Left colon (tissue), 2 donors: ENCODE results near the gene CA11. TPM values are rescaled to one million over a fixed set of nuclear protein-coding genes. Genes with fewer than 3 reads are reported as not detected.

Experiments
- ATAC-seq: fragments of 200-7000 bp; cut with Tn5 transposase; one replicate; pipeline ENCODE4 v1.9.1; 2020; ENCODE audit warnings: mild to moderate bottlenecking, moderate library complexity
- DNase-seq, 2 donors: peaks; one replicate each; pipeline ENCODE4 v3.0.0-alpha.2; 2020
- intact Hi-C, 2 donors: fragments of 100-400 bp; cut with DNase I in 1 of 2; cut with micrococcal nuclease in 1 of 2; formaldehyde crosslinking; loops; one replicate each; pipeline versions ENCODE4 v1.11.2 to v1.14.0; 2022; cut with DNase I, micrococcal nuclease
- total RNA-seq, 2 donors: library from RNA; stranded (reverse); fragmentation: NEBNext Ultra II Directional; extraction: Animal tissue kit (Norgen Biotek cat#: 25700); gene quantifications; one replicate each; pipeline ENCODE4 v1.2.1, GENCODE V29; 2021
- donor health status: DM: no; HTN: no; CAD: no.
- donor health status: DM: yes; HTN: yes; CAD: no.

CA11 gene
- total RNA-seq, 2 donors from 2014 or later = 1.7 to 4.2 TPM

DNA sequence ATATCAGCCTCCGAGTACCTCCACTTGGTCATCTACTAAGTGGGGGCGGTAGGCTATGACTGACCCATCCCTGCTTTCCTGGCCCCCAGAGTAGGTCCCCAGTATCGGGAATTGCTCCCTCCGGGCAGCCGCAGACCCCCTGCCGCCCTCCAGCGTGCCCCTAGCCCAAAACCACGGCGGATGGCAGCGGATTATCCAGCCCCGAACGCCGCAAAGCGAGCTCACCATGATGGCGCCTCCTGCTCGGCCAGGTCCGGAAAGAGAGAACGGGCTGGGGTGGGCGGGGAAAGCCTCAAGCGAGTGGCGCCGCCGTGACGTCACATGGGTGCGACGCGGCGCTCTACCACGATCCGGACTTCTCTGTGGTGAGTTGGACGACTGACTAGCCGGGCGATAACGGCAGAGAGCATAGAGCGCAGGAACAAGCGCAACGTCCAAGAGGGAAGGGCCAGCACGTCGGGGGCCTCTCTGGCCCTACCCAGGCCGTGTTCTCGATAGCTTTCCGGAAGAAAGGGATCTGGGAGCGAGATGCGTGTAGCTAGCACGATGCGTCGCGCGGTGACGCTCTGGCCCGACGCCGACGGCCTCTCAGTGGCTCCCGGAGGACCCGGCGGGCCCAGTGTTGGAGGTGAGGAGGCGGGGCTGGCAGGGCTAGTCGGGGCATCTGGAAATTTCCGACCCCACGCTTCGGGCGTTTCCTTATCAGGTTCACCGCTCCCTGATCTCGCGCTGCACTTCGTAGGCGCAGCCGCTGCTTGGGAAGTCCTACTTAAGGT lies 26.9 kb downstream of the CA11 start, which contains the start of the genes RPL18 and SPHK2:
RPL18 (minus strand) TSS at position 263 of the 776 bp plus-strand sequence; CDS start at position 228, 35 bp downstream.
SPHK2 (plus strand) TSS at position 591 of the 776 bp plus-strand sequence. CDS start 1,009 bp downstream, outside the sequence.
- DNase-seq = peak; percentile 96 to 99
- ATAC-seq = peak; percentile 63
- intact Hi-C loops = no loop called here

- ATAC-seq = no peak
- DNase-seq = peak in 1 of 2 donors; percentile 47
- intact Hi-C loops = no loop called here
These were observed 27.6 kb downstream of the CA11 start for GRCh38 chr19:48618278-48618915.

DNA sequence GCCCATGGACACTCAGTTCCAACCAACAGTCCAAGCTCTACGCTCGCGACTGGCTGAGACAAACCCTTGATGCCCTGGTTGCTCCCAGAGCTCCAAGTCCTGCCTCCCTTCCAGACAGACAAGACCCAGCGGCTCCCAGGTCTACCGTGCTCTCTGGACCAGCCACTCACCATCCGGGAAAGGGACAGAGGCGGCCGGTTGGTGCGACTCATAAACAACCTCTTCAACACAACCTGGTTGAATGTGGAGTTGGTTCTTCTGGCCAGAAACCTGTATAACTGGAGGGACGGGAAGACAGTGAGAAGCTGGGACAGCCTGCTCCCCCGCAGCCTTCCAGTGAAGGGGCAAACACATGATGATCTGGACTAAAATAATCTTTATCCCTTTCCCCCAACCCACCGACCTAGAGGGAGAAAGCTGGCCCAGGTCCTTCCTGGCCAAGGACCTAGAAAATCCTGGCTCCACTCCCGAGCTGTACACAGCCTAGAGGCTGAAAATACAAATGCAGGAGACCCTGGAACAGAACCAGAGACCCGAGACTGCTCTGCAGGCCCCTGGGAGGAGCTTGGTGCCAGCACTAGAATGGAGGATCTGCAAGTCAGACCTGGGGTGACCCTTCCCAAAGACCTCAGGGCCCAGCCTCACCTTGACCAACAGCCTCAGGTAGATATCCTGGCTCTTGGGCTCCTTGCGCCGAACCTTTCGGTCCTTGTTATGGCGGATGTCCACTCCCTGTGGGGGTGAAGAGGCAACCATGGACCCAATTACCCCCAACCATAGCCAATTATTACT lies 28.6 kb downstream of the CA11 start:
- no peak for ATAC-seq
- no peak for DNase-seq
- intact Hi-C loops = no loop called here

GRCh38 chr19:48616491-48617056 lies 29.4 kb downstream of the CA11 start:
- ATAC-seq (no peak), DNase-seq (no peak)
- intact Hi-C loops = no loop called here

DNA sequence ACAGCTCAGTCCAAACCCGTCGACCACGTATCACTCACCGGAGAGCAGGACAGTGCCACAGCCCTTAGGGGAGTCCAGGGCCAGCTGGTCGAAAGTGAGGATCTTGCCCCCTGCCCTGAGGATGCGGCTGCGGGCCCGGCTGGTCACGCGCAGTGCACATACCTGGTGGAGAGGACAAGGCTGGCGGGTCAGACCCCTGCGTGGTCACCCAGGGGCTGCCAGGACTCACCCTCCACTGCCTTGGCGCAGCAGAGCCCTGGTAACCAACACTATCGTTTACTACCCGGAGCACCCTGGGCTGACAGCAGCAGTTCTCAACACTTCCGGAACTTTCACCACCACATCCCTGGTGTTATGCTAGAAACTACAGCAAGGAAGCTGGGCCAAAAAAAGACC lies 29.9 kb downstream of the CA11 start:
- DNase-seq (no peak), ATAC-seq (no peak)
- intact Hi-C loops = no loop called here

- DNase-seq (no peak), ATAC-seq (no peak)
- intact Hi-C loops = no loop called here
These were observed 30.6 kb downstream of the CA11 start for GRCh38 chr19:48615231-48616040.

- intact Hi-C loops = no loop called here
- peak; percentile 95 to 98 for DNase-seq
- ATAC-seq = peak; percentile 67
These were observed 31.4 kb downstream of the CA11 start, which contains the start of gene FAM83E for GRCh38 chr19:48614436-48615230. FAM83E (minus strand) TSS chr19:48615076; CDS start chr19:48613372, 1,704 bp downstream.

DNA sequence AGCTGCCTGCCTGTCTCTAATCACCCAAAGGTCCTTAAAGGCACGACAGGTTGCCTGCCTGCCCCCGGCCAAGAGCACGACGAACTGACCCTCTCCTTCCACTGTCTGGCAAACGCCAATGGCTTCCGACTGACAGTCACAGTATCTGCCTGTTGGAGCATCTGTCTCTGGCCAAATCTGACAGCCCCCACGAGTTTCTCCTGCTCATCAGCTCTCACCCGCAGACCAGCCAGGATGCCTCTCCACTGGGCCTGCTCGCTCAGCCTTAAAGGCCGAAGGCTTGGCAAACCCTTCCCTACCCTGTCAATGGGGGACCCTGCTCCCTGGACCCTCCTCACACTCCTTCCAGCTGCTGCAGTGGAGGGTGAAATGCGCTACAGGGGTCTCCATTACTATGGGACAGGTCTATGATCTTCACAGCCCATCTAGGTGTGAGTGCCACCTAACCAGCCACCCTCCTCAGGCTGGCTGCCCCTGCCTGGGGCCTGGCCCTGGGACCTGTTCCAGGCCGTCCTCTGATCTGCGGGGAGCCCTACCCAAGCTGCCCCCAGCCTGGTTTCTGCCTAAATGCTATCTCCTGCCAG lies 32.0 kb downstream of the CA11 start:
- intact Hi-C loops = no loop called here
- DNase-seq (no peak), ATAC-seq (peak; percentile 3)

DNA sequence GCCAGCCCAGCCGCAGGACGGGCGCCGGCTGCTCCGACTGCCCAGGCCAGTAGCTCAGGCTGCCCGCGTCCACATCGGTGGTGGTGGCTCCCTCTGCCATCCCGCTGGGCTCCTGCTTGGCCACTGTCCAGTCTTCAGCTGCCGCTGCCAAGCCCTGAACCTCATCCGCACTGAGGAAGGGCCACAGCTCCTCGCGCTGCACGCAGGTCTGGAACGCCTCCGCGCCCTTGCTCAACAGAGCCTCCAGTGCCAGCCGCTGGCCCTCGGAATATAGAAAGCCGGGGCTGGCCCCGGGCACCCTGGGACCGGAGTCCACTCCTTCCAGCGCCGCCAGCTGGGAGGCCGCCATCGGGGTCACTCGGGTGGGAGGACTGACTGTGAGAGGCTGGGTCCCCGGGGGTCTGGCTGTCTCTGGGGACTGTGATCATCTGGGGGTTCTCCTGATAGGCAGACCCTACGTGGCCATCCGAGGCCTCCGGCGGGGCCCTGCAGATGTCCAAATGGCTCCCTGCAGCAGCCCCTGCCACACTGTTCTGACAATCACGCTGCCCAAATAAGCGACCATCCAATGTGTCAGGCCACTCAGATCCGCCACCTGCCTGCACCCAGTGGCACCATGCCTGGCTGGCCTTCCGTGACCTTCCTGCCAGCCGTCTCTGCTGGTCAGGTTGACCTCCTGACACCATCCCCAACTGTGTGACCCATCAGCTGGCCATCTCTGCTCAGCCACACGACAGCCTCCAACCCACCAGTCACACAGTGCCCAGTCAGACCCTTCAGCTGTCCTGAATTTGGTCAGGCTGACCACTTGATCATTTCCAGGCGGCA lies 32.7 kb downstream of the CA11 start:
- ATAC-seq = peak; percentile 44
- DNase-seq = peak; percentile 67 to 77
- intact Hi-C loops = no loop called here

GRCh38 chr19:48611872-48612271 lies 34.1 kb downstream of the CA11 start:
- intact Hi-C loops = no loop called here
- ATAC-seq = no peak

DNA sequence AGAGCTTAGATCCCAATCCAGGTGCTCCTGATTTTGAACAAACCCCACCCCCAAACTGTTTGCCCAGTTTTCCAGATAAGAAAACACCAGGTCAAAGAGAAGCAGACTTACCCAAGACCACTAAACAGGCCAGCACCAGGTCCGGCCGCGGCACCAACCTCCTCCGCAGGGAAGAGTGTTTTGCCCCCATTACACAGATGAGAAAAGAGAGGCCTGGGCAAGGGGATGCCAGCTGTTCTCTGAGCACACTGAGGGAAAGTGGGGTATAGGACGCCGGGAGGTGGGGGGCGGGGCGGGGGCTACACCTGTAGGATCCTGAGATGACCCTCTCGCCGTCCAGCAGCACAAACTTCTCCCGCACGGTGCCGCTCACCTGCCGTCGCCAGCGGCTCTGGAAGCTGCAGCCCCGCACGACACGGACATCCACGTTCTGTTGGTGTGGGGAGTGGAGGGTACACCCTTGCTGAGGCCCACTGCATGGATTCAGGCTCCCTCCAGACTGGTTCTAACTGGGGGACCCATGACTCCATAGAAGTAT lies 36.3 kb downstream of the CA11 start:
- intact Hi-C loops = no loop called here
- no peak for DNase-seq
- no peak for ATAC-seq

More at GRCh38 chr19:48611872-48612271, 34.1 kb downstream of the CA11 start:
- no peak for DNase-seq

DNA sequence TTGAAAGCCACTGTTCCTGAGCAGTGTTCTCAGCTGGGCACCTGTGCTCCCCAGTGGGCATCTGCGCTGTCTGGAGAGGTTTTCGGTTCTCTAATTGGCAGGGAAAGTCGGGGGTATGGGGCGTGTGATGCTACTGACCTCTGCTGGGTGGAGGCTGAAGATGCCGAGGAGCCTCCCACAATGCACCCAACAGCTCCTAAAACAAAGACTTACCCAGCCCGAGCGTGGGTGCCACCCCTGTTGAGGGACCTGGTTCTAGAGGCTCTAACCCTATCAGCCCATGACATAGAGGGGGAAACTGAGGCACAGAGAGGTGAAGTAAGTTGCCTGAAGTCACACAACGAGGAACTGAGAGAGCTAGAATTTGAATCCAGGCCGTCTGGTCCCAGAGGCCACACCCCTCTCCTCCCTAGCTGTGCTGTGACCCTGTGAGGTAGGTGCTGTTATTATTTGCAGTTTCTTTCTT lies 37.2 kb downstream of the CA11 start:
- intact Hi-C loops = no loop called here
- ATAC-seq (peak; percentile 39), DNase-seq (peak; percentile 56 to 66)

- intact Hi-C loops = no loop called here
- DNase-seq = no peak
- ATAC-seq = no peak
These were observed 38.6 kb downstream of the CA11 start for GRCh38 chr19:48607359-48607755.

DNA sequence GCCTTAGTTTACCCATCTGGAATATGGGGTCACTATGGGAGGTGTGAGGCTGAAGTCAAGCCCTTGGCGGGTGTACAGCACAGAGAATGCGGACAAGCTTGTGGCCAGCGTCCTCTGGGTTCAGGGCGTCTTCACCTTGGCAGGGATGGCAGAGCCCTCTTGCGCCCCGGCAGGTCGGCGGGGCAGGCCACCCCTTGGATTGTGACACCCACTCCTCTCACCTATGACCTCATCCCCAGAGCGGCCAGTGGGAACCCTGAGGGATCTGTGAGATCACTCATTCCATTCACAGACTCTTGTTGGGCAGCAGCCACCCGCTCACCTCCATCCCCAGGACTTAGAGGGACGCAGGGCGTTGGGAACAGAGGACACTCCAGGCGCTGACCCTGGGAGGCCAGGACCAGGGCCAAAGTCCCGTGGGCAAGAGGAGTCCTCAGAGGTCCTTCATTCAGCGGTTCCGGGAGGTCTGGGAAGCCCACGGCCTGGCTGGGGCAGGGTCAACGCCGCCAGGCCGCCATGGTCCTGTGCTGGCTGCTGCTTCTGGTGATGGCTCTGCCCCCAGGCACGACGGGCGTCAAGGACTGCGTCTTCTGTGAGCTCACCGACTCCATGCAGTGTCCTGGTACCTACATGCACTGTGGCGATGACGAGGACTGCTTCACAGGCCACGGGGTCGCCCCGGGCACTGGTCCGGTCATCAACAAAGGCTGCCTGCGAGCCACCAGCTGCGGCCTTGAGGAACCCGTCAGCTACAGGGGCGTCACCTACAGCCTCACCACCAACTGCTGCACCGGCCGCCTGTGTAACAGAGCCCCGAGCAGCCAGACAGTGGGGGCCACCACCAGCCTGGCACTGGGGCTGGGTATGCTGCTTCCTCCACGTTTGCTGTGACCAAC lies 39.3 kb downstream of the CA11 start, which contains the start of gene SPACA4:
SPACA4 (plus strand) TSS at position 280 of the 896 bp plus-strand sequence; CDS start at position 517, 237 bp downstream.
- no peak for ATAC-seq
- DNase-seq = no peak
- intact Hi-C loops = no loop called here

DNA sequence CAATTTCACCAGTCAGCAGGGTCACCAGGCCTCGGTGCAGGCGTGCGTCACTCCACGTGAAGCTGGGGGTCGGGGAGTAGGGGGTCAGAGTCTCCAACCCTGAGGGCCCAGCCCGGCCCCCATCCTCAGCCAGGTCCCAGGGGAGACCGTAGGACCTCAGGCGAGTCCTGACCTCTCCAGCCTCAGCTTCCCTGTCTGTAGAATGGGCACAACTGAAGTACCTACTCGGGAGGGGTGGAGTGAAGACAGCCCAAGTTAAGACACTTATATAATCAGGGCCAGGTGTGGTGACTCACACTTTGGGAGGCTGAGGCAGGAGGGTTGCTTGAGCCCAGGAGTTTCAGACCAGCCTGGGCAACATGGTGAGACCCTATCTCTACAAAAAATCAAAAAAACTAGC lies 42.1 kb downstream of the CA11 start:
- intact Hi-C loops = no loop called here
- ATAC-seq = no peak
- no peak for DNase-seq
